GM12891 (cell line): Measurements from ENCODE around the gene CBX7.

Experiments used
- DNase-seq: peaks from one replicate; pipeline ENCODE4 v3.0.0; 2011; ENCODE audit warnings: low spot score; ENCODE audit not compliant: insufficient read length
- FAIRE-seq: peaks from 2 replicates; lab custom pipeline; 2011; peaks lifted over from hg19 to GRCh38; lab: Jason Lieb, UNC
- PAX5 ChIP-seq: IDR thresholded peaks from 2 replicates; pipeline ENCODE4 v1.6.1; 2011; ENCODE audit warnings: low read length, moderate library complexity, mild to moderate bottlenecking; ENCODE audit not compliant: insufficient read depth, severe bottlenecking
- POLR2A ChIP-seq: IDR thresholded peaks from 2 replicates; pipeline ENCODE4 v1.6.1; 2011; ENCODE audit warnings: low read depth, low read length, control low read depth
- POLR2AphosphoS5 ChIP-seq: IDR thresholded peaks from 2 replicates; pipeline ENCODE4 v1.6.1; 2011; ENCODE audit warnings: low read depth, low read length, control low read depth
- POU2F2 ChIP-seq: IDR thresholded peaks from 2 replicates; pipeline ENCODE4 v1.6.1; 2011; ENCODE audit warnings: low read depth, mild to moderate bottlenecking, control low read depth, low read length, moderate library complexity
- SPI1 ChIP-seq: IDR thresholded peaks from 2 replicates; pipeline ENCODE4 v1.6.1; 2011; ENCODE audit warnings: low read depth, low read length, control low read depth
- TAF1 ChIP-seq: IDR thresholded peaks from 2 replicates; pipeline ENCODE4 v1.6.1; 2011; ENCODE audit warnings: low read depth, low read length, control low read depth

CBX7 gene

DNA sequence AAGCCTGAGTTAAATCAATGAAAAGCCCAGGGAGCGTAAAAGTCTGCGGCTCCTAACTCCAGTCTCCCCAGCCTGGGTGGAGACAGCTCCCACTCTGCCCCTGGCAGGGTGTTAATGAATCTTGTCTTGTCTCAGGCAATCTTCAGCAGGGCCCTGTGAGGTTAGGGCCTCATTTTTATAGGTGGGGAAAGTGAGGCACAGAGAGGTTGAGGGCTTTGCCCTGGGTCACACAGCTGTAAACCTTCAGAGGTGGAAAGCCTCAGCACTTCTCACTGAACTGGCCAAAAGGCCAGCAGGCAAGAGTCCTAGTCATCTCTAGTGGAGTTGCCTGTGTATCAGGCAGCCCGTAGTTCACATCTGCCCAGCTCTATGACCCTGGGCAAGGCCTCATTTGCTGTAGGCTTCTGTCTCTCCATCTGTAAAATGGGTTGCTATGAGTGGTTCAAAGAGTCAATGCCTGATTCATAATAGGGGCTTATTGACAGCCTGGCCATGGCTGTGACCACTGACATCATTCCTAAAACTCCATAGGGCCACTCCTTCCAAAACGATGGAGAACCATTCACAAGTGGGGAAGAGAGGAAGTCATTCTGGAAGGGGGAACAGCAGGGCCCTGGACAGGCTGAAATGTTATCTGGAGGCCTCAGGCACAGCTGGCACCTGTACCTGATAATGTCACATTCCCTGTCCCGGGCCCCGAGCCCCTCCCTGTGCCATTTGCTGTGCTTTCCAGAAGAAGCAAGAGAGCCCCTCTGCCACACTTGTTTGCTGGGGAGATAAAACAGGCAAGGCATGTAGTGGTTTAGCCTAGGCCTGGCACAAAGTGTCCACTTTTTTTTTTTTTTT lies 6.0 kb downstream of the CBX7 start:
- no peak for TF ChIP-seq SPI1
- TF ChIP-seq POLR2AphosphoS5 = no peak
- no peak for TF ChIP-seq POLR2A
- TF ChIP-seq POU2F2 = no peak
- no peak for TF ChIP-seq PAX5
- TF ChIP-seq TAF1 = no peak
- DNase-seq (no peak), FAIRE-seq (no peak)

DNA sequence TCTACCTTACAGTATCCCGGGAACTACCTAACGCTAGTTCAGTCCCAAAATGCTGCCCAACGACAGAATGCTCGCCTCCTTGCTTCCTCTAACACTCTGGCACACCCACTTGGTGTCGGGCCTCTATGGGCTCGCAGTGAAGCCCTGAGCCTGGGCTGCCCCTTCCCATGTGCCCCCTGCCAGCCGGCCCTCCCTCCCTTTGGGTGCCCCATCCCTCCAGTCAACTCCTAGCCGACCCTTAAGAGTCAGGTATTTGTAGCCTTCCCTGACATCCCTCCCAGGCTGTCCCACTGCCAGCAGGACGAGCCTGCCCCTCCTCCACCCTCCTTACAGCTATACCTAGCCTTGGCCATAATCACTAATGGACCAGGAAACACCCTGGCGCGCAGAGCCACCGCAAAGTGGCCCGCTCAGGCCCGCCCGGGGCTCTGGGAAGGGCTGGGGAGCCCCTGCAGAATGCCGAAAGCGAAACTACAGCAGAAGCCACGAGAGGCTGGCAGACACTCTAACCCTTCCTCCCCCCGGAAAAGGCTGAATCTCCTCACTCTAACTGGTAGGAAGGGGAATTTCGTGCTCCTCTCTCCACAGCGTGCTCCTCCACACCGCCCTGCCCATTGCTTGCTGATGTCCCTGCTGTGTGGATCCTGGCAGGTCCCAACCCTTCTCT lies 8.2 kb downstream of the CBX7 start:
- peak; percentile 96 for FAIRE-seq
- peak; percentile 67 for DNase-seq
- TF ChIP-seq POU2F2 (0 out of 2 replicates have a peak, but pooled peaks have one; percentile 13), POLR2AphosphoS5 (peak; percentile 48; the same call in 1 of the 2 replicates), PAX5 (no peak), TAF1 (peak; percentile 30; the same call in 1 of the 2 replicates)

DNA sequence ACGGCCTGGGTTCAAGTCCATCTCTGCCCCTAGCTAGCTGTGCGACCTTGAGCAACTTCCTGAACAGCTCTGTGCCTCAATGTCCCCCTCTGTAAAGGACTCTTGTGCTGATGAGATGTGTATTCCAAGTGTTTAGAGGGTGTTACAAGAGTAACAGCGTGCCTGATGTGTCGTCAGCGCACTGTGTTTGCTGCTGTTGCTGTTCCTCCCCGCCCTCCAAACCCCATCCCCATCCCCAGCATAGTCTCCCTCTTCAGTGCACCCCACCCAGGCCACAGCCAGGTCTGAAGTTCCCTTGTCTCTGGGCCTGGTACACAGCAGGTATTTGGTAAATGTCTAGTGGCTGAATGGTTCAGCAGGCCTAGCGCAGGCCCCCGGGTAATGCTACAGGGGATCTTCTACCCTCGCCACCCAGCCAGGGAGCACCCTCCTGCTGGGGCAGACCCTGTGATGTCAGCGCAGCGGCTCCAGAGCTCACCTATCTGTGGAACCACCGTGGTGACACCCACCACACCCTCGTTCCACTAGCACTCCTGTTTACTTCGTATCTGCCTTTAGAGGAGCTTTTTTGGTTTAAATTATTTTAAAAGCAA lies 10.3 kb downstream of the CBX7 start:
- DNase-seq = no peak
- FAIRE-seq = no peak
- no peak for TF ChIP-seq PAX5
- no peak for TF ChIP-seq SPI1
- TF ChIP-seq POU2F2 = no peak
- no peak for TF ChIP-seq TAF1
- no peak for TF ChIP-seq POLR2AphosphoS5
- TF ChIP-seq POLR2A = no peak

DNA sequence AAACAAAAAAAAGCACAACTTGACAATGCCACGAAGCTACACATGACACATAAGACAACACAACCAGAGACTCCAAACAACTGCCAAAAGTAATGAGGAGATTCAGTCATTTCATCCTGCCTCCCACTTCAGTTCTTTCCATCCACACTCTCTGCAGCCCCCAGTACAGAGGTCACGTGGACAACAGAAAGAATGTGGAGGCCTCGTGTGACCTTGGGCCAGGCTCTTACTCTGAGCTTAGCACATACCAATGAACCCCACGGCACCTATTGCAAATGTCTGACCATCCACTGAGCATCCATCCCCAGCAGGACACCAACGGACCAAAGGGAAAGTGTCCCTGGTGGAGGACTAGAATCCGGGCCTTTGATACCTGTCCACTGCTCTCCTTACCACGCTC lies 12.5 kb downstream of the CBX7 start:
- TF ChIP-seq SPI1 = no peak
- no peak for TF ChIP-seq POLR2A
- TF ChIP-seq PAX5 = no peak
- TF ChIP-seq TAF1 = no peak
- no peak for TF ChIP-seq POU2F2
- no peak for TF ChIP-seq POLR2AphosphoS5
- no peak for FAIRE-seq
- no peak for DNase-seq

DNA sequence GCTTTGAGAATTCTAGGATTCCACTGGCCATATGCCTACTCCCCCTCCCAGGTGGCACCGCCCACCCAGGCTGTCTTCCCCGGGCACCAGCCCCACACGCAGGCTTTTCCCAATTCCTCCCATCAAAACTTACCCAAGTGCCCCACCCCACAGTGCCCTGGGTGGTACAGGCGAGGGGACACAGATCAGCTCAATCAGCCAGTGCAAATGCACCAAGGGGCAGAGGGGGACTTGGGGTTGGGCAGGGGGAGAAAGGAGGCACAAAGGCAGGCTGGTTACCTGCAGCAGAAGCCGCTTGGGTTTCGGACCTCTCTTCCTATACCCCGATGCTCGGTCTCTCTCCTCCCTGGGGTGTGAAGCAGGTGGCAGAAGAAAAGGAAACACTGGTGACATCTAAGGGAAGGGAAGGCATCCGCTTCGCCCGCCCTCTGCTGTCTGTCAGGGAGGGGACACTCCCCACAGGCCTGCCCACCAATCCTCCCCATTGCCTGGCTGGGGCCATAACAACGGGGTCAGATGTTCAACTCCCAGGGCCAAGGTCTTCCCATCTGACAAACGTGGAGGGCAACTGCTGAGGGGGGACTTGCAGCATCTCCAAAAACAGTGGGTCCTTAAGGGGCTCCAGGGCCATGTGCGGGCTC lies 14.0 kb downstream of the CBX7 start:
- DNase-seq (no peak), FAIRE-seq (no peak)
- TF ChIP-seq PAX5 = no peak
- TF ChIP-seq POU2F2 = no peak

DNA sequence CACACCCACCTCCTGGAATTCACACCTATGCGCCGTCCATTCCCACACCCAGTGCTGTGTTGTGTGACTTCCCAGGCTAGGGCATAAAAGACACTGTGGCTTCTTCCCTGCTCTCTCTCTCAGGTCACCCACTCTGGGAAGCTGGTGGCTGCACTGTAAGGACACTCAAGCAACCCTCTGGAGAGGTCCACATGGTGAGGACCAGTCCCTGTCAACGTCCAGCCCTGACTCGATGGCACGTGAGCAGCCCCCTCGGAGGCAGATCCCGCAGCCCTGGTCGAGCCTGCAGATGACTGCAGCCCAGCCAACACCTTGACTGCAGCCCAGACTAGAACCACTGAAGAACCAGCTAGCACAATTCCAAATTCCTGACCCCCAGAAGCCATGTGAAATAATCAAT lies 16.2 kb downstream of the CBX7 start:
- TF ChIP-seq POLR2AphosphoS5 (no peak), POU2F2 (no peak), PAX5 (no peak), POLR2A (no peak), SPI1 (no peak), TAF1 (no peak)
- FAIRE-seq (no peak), DNase-seq (no peak)

DNA sequence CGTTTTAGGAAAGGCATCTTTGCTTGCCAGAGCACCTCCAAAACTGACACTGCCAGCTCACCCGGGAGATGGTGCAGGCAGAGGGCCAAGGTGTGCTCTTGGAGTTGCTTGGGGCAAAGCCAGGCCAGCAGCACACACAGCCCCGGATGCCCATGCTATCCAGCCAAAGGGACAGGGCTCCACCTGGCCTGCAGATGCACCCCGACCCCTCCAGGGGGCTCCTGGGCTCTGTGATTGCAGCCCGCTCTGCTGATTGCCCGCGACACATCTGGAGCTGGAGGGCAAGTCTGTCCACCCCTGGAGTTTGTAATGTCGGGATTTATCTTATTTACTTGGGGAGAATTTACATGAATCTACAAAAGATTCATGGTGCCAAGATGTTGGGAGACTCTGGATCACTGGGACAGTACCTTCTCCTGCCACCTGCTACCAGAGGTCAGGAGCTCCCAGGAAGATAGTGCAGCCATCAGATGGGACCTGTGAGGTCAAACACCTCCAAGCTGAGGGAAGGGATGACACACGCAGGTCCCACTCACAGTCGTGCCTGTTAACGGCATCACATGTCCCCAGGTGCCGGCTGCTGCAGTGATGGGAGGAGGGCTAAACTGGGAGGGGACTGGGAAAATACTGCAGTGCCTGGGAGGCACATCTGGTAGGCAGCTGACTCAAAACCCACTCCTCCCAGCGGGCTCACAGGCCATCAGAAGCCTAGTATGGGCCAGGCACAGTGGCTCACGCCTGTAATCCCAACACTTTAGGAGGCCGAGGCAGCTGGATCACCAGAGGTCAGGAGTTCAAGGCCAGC lies 17.2 kb downstream of the CBX7 start:
- FAIRE-seq (peak; percentile 64), DNase-seq (peak; percentile 81)
- no peak for TF ChIP-seq POU2F2
- no peak for TF ChIP-seq POLR2A
- no peak for TF ChIP-seq PAX5
- no peak for TF ChIP-seq POLR2AphosphoS5
- no peak for TF ChIP-seq SPI1
- no peak for TF ChIP-seq TAF1

DNA sequence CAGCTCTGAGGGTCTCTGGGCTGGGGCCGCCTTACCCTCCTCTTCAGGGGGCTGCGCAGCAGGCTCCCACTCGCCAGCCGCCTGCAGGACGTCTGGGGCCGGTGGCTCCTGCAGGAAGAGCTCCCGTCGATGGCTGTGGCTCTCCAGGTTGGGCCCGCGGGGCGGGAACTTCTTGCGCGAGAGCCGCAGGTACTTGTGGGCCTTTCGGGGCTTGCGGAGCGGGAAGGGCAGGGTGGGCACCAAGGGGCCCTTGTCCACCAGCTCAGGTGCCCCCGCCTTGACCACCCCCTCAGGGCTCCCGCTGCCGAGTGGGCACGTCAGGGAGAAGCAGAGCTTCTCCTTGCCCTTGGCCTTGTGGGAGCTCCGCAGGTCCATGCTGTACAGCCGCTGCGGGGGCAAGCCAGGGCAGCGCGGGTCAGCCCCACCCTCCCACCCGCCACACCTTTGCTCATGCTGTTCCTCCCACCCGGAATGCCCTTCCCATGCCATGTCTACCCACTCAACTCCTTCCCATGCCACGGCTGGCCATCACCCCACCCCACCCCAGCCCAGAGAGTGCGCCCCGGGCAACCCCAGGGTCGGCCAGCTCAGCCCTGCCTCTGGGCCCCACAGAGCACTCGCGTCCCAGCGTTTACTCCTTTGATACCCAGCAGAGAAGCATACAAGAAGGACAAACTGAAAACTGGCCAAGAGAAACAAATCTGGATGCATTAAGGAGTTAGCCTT lies 18.0 kb downstream of the CBX7 start:
- DNase-seq (no peak), FAIRE-seq (no peak)
- TF ChIP-seq POLR2A (no peak), TAF1 (no peak), POU2F2 (no peak), POLR2AphosphoS5 (no peak), SPI1 (no peak), PAX5 (no peak)

DNA sequence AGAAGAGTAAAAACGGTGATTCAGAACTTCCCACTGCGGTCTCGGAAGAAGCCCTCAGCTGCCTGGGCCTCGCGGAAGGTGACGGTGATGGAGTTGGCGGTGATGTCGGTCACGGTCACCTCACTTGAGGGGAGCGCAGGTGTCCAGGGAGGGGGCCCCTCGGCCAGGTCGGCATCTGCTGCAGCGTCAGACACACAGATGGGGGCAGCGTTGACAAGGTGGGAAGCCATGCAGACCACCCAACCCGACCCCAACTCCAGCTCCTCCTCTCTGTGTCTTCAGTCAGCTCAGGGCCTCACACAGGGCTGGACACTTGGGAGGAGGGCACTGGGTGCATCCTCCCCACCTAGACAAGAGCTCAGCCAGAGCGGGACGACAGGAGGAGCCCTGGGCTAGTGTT lies 18.6 kb downstream of the CBX7 start:
- FAIRE-seq (no peak), DNase-seq (no peak)
- TF ChIP-seq POLR2AphosphoS5 = no peak
- TF ChIP-seq SPI1 = no peak
- TF ChIP-seq PAX5 = no peak
- TF ChIP-seq TAF1 = no peak
- no peak for TF ChIP-seq POU2F2
- TF ChIP-seq POLR2A = no peak
